Astrocyte of the cerebellum (primary cell): ENCODE results near the gene ARRDC1.

Experiments
- DNase-seq: peaks from one replicate; pipeline ENCODE4 v3.0.0-alpha.2; 2011; ENCODE audit warnings: low read depth
- H3K4me3 ChIP-seq: 2 replicates; pipeline ENCODE4 v1.5.1; 2011; ENCODE audit warnings: mild to moderate bottlenecking, low read depth, low read length, moderate library complexity
- CTCF ChIP-seq: IDR thresholded peaks from 2 replicates; pipeline ENCODE4 v1.5.1; 2012; ENCODE audit warnings: low read length, low read depth, moderate library complexity, mild to moderate bottlenecking; ENCODE audit errors: missing control alignments
- in situ Hi-C: cut with HindIII; loops from 2 replicates; pipeline ENCODE4 v1.10.0; 2017; ENCODE audit warnings: low sequenced_read_pairs

Gene ARRDC1

DNA sequence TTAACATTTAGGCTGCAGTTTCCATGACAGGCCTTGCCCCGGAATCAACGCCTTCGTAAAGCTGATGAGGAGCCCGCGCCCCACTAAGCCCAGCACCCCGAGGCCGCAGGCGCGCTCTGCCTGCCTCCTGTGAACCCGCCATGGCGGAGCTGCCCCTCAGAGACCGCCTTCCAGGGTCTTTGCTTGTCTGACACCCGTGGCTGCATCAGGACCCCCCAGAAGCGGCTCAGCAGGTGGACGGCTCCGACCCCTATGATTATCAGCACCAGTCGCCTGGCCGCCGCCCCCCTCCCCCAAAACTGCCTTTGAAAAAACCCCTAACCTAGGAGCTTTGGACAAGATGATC lies 26.3 kb upstream of the ARRDC1 start:
- no peak for DNase-seq
- TF ChIP-seq CTCF = no peak
- H3K4me3 ChIP-seq = peak overlapping the region; percentile 85
- in situ Hi-C loops = no loop called here

- DNase-seq = peak; percentile 31
- no peak for TF ChIP-seq CTCF
- in situ Hi-C loops = no loop called here
- H3K4me3 ChIP-seq = no peak overlapping the region
Observed at GRCh38 chr9:137580209-137580953, 25.1 kb upstream of the ARRDC1 start.

DNA sequence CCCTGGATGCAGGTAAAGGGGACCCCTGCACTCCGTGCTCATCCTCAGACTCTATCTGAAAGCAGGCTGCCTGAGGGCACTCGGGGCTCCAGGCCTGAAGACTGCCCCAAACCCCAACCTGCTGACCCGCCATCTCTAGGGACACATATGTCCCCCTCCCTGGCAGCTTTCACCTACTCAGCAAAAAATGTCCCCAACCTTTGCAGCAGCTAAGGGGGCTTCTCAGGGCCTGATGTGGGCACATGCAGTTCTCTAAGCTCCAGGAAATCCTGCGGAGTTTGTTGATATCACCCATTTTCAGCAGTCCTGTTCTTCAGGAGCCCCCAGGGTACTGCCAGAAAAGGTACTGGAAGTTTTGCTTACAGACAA lies 24.5 kb upstream of the ARRDC1 start:
- no peak for DNase-seq
- in situ Hi-C loops = no loop called here
- TF ChIP-seq CTCF = no peak
- no peak overlapping the region for H3K4me3 ChIP-seq

DNA sequence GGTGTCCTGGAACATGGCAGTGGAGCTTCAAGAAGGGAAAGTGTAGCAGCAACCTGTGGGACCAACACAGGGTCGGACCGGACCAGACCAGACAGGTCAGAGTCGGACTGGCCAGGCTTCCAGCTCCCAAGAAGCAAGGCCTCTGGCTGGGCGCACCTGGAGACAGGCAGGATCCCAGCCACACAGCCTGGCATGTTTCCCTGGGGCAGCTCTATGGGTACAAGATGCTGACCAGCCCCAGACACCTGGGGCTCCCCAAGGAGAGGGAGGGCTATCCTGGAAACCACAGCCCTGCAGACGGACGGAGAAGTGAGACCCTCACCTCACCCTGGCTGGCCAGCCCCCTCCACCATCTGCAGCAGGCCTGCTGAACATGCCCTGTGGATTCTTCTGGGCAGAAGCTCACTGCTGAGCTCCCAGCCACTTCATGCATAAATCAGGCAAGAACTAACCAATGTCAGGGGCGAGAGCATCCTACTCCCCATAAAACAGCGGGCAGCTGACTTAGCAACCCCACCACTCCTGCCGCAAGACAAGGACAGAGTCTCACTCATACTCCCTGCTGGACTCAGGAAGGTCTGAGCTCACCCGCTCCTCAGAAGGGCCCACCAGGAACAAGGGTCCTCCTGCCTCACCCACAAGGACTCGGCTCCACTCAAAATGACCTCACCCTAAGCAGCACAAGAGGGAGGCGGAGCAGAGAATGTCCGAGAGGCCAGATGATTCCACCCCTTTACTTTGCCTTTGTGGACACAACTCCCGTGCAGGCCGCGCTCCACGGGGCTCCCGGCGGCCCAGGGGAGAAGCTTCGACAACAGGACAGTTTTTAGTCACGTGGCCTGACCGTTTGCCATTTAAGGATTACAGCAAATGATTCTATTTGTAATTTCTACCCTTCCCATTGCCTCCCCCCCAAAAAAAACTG lies 23.9 kb upstream of the ARRDC1 start:
- TF ChIP-seq CTCF = no peak
- no peak for DNase-seq
- in situ Hi-C loops = no loop called here
- no peak overlapping the region for H3K4me3 ChIP-seq

GRCh38 chr9:137582286-137582860 lies 23.1 kb upstream of the ARRDC1 start:
- TF ChIP-seq CTCF = peak; percentile 11
- no peak for DNase-seq
- in situ Hi-C loops = no loop called here
- no peak overlapping the region for H3K4me3 ChIP-seq

GRCh38 chr9:137583347-137583746 lies 22.1 kb upstream of the ARRDC1 start:
- no peak for TF ChIP-seq CTCF
- in situ Hi-C loops = no loop called here
- H3K4me3 ChIP-seq = no peak overlapping the region
- no peak for DNase-seq
